Measurements from ENCODE around the gene BMPR1B. TPM values are rescaled to one million over a fixed set of nuclear protein-coding genes. Genes with fewer than 3 reads are reported as not detected.

Gene BMPR1B
- total RNA-seq, 3 donors from 2014 or later = 0.64 to 7.2 (median 2.0) TPM

DNA sequence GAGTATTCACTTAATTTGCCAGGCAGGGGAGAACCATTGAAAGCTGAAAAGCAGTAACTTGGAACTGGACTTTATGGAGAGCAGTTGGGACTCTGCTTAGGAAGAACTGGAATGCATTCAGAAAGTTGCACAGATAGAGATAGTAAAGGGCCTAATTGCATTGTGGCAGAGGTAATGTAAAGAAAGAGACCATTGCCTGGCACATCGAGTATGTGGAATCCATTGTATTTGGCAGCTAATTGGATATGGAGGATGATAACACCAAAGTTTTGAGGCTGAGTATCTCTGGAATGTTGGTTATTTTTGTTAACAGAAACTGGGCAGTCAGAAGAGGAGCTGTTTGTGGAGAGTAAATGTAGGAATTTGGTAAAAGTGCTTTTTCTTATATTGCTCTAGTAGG is 169.9 kb downstream of the BMPR1B start:
- no peaks in the 10 kb centered on the region for H3K36me3 ChIP-seq
- no peaks in the 10 kb centered on the region for H3K9me3 ChIP-seq
- no peak for TF ChIP-seq POLR2AphosphoS5 (IDR thresholded peaks at IDR 0.05)
- no peak for TF ChIP-seq POLR2A (IDR thresholded peaks at IDR 0.05)
- TF ChIP-seq, protein P1, sequence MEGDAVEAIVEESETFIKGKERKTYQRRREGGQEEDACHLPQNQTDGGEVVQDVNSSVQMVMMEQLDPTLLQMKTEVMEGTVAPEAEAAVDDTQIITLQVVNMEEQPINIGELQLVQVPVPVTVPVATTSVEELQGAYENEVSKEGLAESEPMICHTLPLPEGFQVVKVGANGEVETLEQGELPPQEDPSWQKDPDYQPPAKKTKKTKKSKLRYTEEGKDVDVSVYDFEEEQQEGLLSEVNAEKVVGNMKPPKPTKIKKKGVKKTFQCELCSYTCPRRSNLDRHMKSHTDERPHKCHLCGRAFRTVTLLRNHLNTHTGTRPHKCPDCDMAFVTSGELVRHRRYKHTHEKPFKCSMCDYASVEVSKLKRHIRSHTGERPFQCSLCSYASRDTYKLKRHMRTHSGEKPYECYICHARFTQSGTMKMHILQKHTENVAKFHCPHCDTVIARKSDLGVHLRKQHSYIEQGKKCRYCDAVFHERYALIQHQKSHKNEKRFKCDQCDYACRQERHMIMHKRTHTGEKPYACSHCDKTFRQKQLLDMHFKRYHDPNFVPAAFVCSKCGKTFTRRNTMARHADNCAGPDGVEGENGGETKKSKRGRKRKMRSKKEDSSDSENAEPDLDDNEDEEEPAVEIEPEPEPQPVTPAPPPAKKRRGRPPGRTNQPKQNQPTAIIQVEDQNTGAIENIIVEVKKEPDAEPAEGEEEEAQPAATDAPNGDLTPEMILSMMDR (IDR thresholded peaks at IDR 0.05) = no peak
- no peaks in the 10 kb centered on the region for H3K27me3 ChIP-seq
- intact Hi-C loops (cut with DNase I; ENCODE audit: low total_unique reads) = no loop called here
- no peak overlapping the region for H3K27ac ChIP-seq
- H3K4me1 ChIP-seq = no peaks in the 10 kb centered on the region
- no peak for DNase-seq (ENCODE audit: low spot score in 2 of 2)
- no peak overlapping the region for H3K4me3 ChIP-seq

DNA sequence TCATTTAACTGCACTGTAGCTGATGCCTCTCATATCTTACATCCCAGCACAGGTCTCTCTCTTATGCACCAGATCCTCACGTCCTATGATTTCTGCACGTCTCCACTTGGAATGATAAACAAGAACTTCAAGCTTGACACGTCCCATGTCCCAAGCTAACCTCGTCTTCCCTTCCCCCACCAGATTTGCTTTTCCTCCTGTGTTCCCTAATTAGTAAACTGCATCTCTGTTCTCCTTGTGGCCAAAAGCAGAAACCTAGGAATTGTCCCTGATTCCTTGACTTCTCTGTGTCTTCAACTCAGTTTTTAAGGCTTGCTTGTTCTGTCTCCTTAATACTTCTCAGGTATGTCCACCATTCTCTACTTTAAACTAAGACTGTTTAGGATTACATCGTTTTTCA is 171.9 kb downstream of the BMPR1B start:
- H3K27ac ChIP-seq = no peak overlapping the region
- no peaks in the 10 kb centered on the region for H3K4me1 ChIP-seq
- TF ChIP-seq, protein P1 (IDR thresholded peaks at IDR 0.05) = no peak
- TF ChIP-seq POLR2AphosphoS5 (IDR thresholded peaks at IDR 0.05) (no peak), POLR2A (IDR thresholded peaks at IDR 0.05) (no peak)
- no peaks in the 10 kb centered on the region for H3K27me3 ChIP-seq
- no peaks in the 10 kb centered on the region for H3K36me3 ChIP-seq
- DNase-seq (ENCODE audit: low spot score in 2 of 2) = no peak
- intact Hi-C loops (cut with DNase I; ENCODE audit: low total_unique reads) = no loop called here
- H3K4me3 ChIP-seq = no peak overlapping the region
- no peaks in the 10 kb centered on the region for H3K9me3 ChIP-seq

DNA sequence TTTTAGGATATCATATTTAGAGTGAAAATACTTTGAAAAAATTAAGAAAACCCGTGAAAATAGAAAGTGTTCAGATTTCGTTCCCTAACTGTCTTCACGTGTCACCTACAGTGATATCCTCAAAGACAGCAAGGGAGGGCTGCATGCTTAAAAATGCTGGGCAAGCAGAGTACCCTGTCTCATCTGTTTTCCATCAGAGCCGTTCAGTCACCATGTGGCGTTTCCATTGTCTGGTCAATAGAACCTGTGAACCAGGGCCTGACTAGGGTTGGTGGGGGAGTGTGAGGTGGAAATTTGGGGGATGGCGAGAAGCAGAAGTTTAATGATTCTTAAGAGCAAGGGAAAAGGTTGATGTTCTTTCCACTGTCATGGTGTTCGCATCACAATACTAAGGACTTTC is 173.9 kb downstream of the BMPR1B start:
- Histone ChIP-seq H3K36me3 (no peaks in the 10 kb centered on the region), H3K4me1 (no peaks in the 10 kb centered on the region), H3K9me3 (no peaks in the 10 kb centered on the region), H3K4me3 (no peak overlapping the region), H3K27me3 (no peaks in the 10 kb centered on the region), H3K27ac (no peak overlapping the region)
- no peak for DNase-seq (ENCODE audit: low spot score in 2 of 2)
- TF ChIP-seq, protein P1 (IDR thresholded peaks at IDR 0.05) = no peak
- TF ChIP-seq POLR2AphosphoS5 (IDR thresholded peaks at IDR 0.05) (no peak), POLR2A (IDR thresholded peaks at IDR 0.05) (no peak)
- intact Hi-C loops (cut with DNase I; ENCODE audit: low total_unique reads) = no loop called here

DNA sequence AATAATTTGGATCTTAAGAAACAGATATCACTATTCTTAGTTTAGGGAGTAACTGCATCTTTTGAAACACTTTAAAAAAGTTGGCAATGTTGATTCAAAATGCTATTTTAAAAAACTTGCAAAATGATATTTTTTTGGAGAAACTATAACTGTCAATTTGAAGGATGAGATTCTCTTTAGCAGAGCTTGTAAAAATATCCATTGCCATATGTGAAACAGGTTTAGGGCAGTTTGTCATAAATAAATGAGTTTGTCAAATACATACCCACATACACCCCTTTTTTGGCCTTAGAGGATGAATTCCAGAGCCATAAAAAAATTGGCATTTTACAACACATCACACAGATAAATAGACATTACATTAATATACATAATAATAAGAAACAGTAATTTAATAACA is 174.6 kb downstream of the BMPR1B start:
- Histone ChIP-seq H3K9me3 (no peaks in the 10 kb centered on the region), H3K36me3 (no peaks in the 10 kb centered on the region), H3K27ac (no peak overlapping the region), H3K4me1 (no peaks in the 10 kb centered on the region), H3K4me3 (no peak overlapping the region), H3K27me3 (no peaks in the 10 kb centered on the region)
- TF ChIP-seq POLR2A (IDR thresholded peaks at IDR 0.05) (no peak), POLR2AphosphoS5 (IDR thresholded peaks at IDR 0.05) (no peak)
- TF ChIP-seq, protein P1 (IDR thresholded peaks at IDR 0.05) = no peak
- no peak for DNase-seq (ENCODE audit: low spot score in 2 of 2)
- intact Hi-C loops (cut with DNase I; ENCODE audit: low total_unique reads) = no loop called here

DNA sequence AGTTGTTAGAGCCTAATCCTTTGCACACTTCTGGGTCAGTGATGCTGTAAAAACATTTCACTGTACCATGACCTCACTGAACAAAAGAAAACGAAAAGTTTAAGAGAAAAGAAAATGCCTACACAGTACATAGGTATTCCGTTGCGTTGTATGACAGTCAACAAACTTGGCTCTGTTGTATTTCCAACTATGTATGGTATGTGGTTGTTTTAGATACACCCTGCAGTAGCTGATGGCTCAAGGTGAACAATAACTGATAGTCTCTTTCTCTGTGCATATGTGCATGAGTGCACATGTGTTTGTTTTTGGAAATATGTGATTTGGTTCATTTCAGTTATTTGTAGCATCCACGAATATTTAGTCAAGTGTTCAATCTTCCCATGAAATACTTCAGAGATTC is 176.0 kb downstream of the BMPR1B start:
- intact Hi-C loops (cut with DNase I; ENCODE audit: low total_unique reads) = no loop called here

More for the DNA sequence above, 176.0 kb downstream of the BMPR1B start:
- Histone ChIP-seq H3K4me1 (no peaks in the 10 kb centered on the region), H3K9me3 (no peaks in the 10 kb centered on the region), H3K27me3 (no peaks in the 10 kb centered on the region), H3K27ac (no peak overlapping the region), H3K4me3 (no peak overlapping the region), H3K36me3 (no peaks in the 10 kb centered on the region)
- DNase-seq (ENCODE audit: low spot score in 2 of 2) = no peak
- no peak for TF ChIP-seq POLR2AphosphoS5 (IDR thresholded peaks at IDR 0.05)
- TF ChIP-seq, protein P1 (IDR thresholded peaks at IDR 0.05) = no peak
- TF ChIP-seq POLR2A (IDR thresholded peaks at IDR 0.05) = no peak
